ENCODE data around the gene LYZL1.
"Not testable (repeated sequence)": the region's sequence is repeated elsewhere in the genome, so short reads cannot be mapped to it uniquely, and the experiment has no call there.

The LYZL1 gene

DNA sequence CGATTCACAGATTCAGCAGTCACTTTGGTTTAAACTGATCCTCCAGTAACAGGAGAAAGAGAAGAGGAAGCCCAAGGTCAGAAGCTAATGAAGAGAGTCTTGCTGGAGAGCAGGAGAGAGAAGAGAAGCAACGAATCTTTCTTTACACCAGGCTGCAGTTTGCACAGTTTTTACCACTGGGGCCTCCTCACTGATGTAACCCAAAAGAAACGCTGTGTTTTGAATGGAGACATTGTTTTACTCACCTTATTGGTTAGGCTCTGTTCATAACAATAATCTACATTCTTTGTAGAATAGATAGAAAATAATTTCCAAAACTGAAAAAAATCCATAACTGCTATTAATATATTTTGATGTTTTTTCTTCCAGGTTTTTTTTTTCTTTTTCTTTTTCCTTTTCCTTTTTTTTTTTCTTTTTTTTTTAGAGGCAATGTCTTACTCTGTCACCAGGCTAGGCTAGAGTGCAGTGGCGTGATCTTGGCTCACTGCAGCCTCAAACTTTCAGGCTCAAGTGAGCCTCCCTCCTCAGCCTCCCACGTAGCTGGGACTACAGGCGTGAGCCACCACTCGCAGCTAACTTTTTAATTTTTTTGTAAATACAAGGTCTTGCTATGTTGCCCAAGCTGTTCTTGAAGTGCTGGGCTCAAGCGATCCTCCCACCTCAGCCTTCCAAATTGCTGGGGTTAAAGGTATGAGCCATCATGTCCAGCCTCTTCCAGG, 27.6 kb downstream of the LYZL1 start:
- Histone ChIP-seq H3K4me1 (ENCODE audit: insufficient read depth, low read length, poor library complexity, severe bottlenecking) (peaks cover 16% of the 10 kb centered on the region), H3K9ac (ENCODE audit: low read depth, low read length, poor library complexity, severe bottlenecking) (no peak overlapping the region), H2AFZ (ENCODE audit: low read length) (no peak overlapping the region), H3K9me2 (replicated peaks; ENCODE audit: low read depth, low read length) (no peaks in the 10 kb centered on the region), H3K79me2 (ENCODE audit: insufficient read depth, low read length) (no peaks in the 10 kb centered on the region), H3K36me3 (ENCODE audit: insufficient read depth, low read length) (no peaks in the 10 kb centered on the region), H3F3A (ENCODE audit: low read depth) (no peaks in the 10 kb centered on the region), H4K20me1 (ENCODE audit: insufficient read depth, low read length, poor library complexity, severe bottlenecking) (no peaks in the 10 kb centered on the region), H3K4me3 (ENCODE audit: low read length, poor library complexity, severe bottlenecking) (no peak overlapping the region), H3K4me2 (ENCODE audit: low read depth, low read length, poor library complexity, severe bottlenecking) (no peak overlapping the region), H3K9me3 (ENCODE audit: insufficient read depth, low read depth, low read length) (no peaks in the 10 kb centered on the region), H3K27me3 (ENCODE audit: insufficient read depth, low read length, poor library complexity, severe bottlenecking) (no peaks in the 10 kb centered on the region)
- no peak for TF ChIP-seq EZH2phosphoT487 (IDR thresholded peaks at IDR 0.05; ENCODE audit: borderline replicate concordance)
- TF ChIP-seq, protein P1, sequence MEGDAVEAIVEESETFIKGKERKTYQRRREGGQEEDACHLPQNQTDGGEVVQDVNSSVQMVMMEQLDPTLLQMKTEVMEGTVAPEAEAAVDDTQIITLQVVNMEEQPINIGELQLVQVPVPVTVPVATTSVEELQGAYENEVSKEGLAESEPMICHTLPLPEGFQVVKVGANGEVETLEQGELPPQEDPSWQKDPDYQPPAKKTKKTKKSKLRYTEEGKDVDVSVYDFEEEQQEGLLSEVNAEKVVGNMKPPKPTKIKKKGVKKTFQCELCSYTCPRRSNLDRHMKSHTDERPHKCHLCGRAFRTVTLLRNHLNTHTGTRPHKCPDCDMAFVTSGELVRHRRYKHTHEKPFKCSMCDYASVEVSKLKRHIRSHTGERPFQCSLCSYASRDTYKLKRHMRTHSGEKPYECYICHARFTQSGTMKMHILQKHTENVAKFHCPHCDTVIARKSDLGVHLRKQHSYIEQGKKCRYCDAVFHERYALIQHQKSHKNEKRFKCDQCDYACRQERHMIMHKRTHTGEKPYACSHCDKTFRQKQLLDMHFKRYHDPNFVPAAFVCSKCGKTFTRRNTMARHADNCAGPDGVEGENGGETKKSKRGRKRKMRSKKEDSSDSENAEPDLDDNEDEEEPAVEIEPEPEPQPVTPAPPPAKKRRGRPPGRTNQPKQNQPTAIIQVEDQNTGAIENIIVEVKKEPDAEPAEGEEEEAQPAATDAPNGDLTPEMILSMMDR (conservative IDR thresholded peaks at IDR 0.05; ENCODE audit: low read length), result no peak

GRCh38 chr10:29317027-29317420, 28.2 kb downstream of the LYZL1 start:
- no peaks in the 10 kb centered on the region for H3K9me2 ChIP-seq (replicated peaks; ENCODE audit: low read depth, low read length)
- no peak overlapping the region for H2AFZ ChIP-seq (ENCODE audit: low read length)
- no peaks in the 10 kb centered on the region for H3K9me3 ChIP-seq (ENCODE audit: insufficient read depth, low read depth, low read length)
- no peaks in the 10 kb centered on the region for H3F3A ChIP-seq (ENCODE audit: low read depth)
- H4K20me1 ChIP-seq (ENCODE audit: insufficient read depth, low read length, poor library complexity, severe bottlenecking), result no peaks in the 10 kb centered on the region
- TF ChIP-seq, protein P1 (conservative IDR thresholded peaks at IDR 0.05; ENCODE audit: low read length), result no peak
- no peak for TF ChIP-seq EZH2phosphoT487 (IDR thresholded peaks at IDR 0.05; ENCODE audit: borderline replicate concordance)
- no peak overlapping the region for H3K4me3 ChIP-seq (ENCODE audit: low read length, poor library complexity, severe bottlenecking)
- no peak overlapping the region for H3K9ac ChIP-seq (ENCODE audit: low read depth, low read length, poor library complexity, severe bottlenecking)
- no peaks in the 10 kb centered on the region for H3K36me3 ChIP-seq (ENCODE audit: insufficient read depth, low read length)
- peaks cover 16% of the 10 kb centered on the region for H3K4me1 ChIP-seq (ENCODE audit: insufficient read depth, low read length, poor library complexity, severe bottlenecking)
- no peaks in the 10 kb centered on the region for H3K27me3 ChIP-seq (ENCODE audit: insufficient read depth, low read length, poor library complexity, severe bottlenecking)
- no peaks in the 10 kb centered on the region for H3K79me2 ChIP-seq (ENCODE audit: insufficient read depth, low read length)
- H3K4me2 ChIP-seq (ENCODE audit: low read depth, low read length, poor library complexity, severe bottlenecking), result no peak overlapping the region

GRCh38 chr10:29317423-29318021, 28.7 kb downstream of the LYZL1 start:
- Histone ChIP-seq H3F3A (ENCODE audit: low read depth) (no peaks in the 10 kb centered on the region), H2AFZ (ENCODE audit: low read length) (no peak overlapping the region)

DNA sequence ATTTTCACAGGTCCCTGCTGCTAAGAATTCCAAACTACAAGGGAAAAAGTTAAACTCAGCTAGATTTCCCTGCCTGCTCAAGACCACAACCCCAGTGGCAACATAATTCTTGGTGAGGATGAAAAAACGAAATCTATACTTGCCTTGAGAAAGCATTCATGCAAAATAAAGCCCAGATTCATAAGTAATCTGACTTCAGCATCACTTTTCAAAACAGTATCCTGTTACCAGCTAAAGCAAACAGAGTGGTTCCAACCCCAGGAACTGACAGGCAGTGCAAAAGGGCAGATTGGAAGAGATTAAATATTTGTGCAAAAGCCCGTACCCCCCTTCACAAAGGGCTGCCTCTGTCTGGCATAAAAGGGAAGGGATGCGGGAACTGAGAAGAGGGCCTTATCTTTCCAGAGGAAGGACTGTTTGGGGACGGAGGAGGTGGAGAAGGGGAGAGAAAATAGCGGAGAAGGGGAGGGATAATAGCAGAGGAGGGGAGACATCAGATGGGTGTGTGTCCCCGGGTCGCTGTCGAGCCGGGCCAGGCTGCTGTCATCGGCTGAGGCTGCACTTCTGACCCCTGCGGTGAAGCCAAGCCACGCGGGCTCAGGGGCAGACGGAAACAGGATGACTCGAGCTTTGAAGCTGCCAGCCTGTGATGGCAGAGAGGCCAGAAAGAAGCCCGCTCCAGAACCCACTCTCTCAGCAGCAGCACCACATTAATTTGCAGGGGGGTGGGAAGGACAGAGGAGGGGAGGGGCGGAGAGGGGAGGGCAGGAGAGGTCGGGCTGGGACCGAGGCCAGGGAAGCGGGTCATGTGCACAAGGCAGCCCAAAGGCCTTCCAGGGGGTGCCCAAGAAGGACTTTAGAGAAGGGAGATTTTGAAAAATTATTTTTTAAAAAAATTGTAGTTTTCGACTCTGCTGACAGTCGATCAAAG, 29.5 kb downstream of the LYZL1 start:
- peak overlapping the region; percentile 37 for H3K4me2 ChIP-seq (ENCODE audit: low read depth, low read length, poor library complexity, severe bottlenecking)
- peaks cover 16% of the 10 kb centered on the region for H3K4me1 ChIP-seq (ENCODE audit: insufficient read depth, low read length, poor library complexity, severe bottlenecking)
- H3K9ac ChIP-seq (ENCODE audit: low read depth, low read length, poor library complexity, severe bottlenecking), result peak overlapping the region; percentile 55
- not testable (repeated sequence) for H3K79me2 ChIP-seq (ENCODE audit: insufficient read depth, low read length); H3K9me3 ChIP-seq (ENCODE audit: insufficient read depth, low read depth, low read length); H3K9me2 ChIP-seq (replicated peaks; ENCODE audit: low read depth, low read length); H4K20me1 ChIP-seq (ENCODE audit: insufficient read depth, low read length, poor library complexity, severe bottlenecking); H3K36me3 ChIP-seq (ENCODE audit: insufficient read depth, low read length); H3F3A ChIP-seq (ENCODE audit: low read depth); H3K27me3 ChIP-seq (ENCODE audit: insufficient read depth, low read length, poor library complexity, severe bottlenecking)
- peak overlapping the region; percentile 55 for H3K4me3 ChIP-seq (ENCODE audit: low read length, poor library complexity, severe bottlenecking)
- H2AFZ ChIP-seq (ENCODE audit: low read length), result peak overlapping the region; percentile 40

More at GRCh38 chr10:29317423-29318021, 28.7 kb downstream of the LYZL1 start:
- Histone ChIP-seq H3K4me3 (ENCODE audit: low read length, poor library complexity, severe bottlenecking) (no peak overlapping the region), H3K27me3 (ENCODE audit: insufficient read depth, low read length, poor library complexity, severe bottlenecking) (no peaks in the 10 kb centered on the region), H4K20me1 (ENCODE audit: insufficient read depth, low read length, poor library complexity, severe bottlenecking) (no peaks in the 10 kb centered on the region), H3K79me2 (ENCODE audit: insufficient read depth, low read length) (no peaks in the 10 kb centered on the region), H3K36me3 (ENCODE audit: insufficient read depth, low read length) (no peaks in the 10 kb centered on the region), H3K9me2 (replicated peaks; ENCODE audit: low read depth, low read length) (no peaks in the 10 kb centered on the region), H3K4me2 (ENCODE audit: low read depth, low read length, poor library complexity, severe bottlenecking) (peak overlapping the region; percentile 37), H3K9me3 (ENCODE audit: insufficient read depth, low read depth, low read length) (no peaks in the 10 kb centered on the region), H3K4me1 (ENCODE audit: insufficient read depth, low read length, poor library complexity, severe bottlenecking) (peaks cover 16% of the 10 kb centered on the region), H3K9ac (ENCODE audit: low read depth, low read length, poor library complexity, severe bottlenecking) (no peak overlapping the region)
- TF ChIP-seq, protein P1 (conservative IDR thresholded peaks at IDR 0.05; ENCODE audit: low read length), result no peak
- TF ChIP-seq EZH2phosphoT487 (IDR thresholded peaks at IDR 0.05; ENCODE audit: borderline replicate concordance), result no peak

Data from Loucy (cell line).